Glomerular visceral epithelial cell (primary cell): ENCODE data around the gene KCNN4.
"Not testable (repeated sequence)": the region's sequence is repeated elsewhere in the genome, so short reads cannot be mapped to it uniquely, and the experiment has no call there.

ENCODE experiments used
- DNase-seq: peaks from one replicate; pipeline ENCODE4 v3.0.0-alpha.2; 2016; ENCODE audit errors: extremely low spot score

Gene KCNN4

DNA sequence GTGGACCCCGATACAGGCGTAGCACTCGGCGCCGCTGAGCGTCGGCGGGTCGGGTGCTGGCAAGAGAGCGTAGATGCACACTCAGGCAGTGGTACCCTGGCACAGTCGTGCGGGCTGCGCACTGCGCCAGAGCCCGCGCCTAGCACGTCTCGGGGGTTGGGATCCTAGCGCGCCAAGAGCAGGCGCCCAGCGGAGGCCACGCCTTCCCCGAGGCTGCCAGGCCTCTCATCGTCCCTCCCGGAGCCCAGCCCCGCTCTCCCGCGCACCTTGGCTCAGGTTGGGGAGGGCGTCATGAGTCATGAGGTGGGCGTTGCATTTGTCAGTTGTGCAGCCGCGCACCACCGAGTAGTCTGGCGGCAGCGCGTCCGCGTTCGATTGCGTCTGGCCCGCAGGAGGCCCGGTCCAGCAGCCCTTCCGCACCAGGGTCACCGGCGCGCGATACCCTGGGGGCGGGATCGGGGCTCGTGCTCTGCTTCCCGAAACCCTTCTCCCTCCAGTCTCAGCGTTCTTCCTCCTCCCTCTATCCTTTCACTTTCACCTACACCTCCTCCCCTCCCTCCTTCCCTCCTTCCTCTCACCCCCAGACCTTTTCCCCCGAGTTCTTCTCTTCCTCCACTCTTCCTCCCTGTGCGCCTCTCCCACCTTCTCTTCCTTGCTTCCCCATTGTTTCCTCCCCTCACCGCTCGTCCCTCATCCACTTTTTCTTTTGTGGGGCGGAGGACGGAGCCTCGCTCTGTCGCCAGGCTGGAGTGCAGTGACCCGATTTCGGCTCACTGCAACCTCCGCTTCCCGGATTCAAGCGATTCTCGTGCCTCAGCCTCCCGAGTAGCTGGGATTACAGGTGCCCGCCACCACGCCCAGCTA lies 18.0 kb upstream of the KCNN4 start:
- DNase-seq: peak; percentile 41

DNA sequence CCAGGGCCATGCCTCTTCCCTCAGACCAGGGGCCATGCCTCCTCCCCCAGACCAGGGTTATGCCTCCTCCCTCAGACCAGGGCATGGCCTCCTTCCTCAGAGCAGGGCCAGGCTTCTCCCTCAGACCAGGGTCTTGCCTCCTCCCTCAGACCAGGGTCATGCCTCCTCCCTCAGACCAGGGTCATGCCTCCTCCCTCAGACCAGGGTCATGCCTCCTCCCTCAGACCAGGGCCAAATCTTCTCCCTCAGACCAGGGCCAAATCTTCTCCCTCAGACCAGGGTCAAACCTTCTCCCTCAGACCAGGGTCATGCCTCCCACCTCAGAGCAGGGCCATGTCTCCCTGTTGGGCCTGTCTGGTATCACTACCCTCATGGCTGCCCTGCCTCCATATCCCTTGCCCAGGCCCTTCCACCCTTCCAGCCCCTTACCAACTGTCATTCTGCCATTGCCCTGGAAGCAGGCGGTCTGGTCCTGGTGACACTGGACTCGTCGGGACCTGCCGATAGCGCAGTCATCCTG lies 17.3 kb upstream of the KCNN4 start:
- no peak for DNase-seq

- no peak for DNase-seq
Observed at GRCh38 chr19:43797556-43797955, 16.8 kb upstream of the KCNN4 start.

DNA sequence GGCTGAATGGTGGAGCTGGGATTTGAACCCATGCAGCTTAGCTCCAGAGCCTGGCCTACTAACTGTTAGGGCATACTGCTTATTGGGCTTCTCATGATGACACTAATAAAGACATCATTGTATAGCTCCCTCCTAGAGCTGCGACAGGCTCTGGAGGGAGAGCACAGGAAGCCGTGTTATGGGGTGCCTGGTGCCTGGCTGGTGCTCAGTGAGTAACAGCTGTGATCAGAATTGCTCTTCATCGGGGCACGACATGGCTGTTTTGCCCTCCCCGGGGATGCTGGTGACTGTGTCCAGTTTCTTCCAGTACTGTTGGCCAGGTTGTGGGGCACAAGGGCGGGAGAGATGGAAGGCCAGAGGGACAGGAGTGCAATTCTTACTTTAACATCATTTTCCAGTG lies 16.3 kb upstream of the KCNN4 start:
- DNase-seq: no peak

DNA sequence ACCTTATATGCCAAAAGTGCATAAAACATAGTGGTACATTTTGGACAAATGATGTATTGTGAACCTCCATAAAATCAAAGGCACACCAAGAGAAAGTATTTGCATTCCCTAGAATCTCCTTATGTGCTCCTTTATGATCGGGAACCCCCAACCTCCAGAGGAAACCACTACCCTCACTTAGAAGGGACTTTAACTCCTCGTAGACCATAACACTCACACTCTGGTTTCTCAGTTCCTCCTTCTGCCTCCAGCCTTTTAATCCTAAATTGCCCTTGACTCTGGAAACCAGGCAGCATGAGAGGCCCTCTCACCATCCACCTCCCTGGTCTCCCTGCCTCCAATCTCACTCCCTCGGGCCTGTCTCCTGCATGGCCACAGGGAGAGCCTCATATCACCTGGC lies 9.8 kb upstream of the KCNN4 start:
- no peak for DNase-seq

DNA sequence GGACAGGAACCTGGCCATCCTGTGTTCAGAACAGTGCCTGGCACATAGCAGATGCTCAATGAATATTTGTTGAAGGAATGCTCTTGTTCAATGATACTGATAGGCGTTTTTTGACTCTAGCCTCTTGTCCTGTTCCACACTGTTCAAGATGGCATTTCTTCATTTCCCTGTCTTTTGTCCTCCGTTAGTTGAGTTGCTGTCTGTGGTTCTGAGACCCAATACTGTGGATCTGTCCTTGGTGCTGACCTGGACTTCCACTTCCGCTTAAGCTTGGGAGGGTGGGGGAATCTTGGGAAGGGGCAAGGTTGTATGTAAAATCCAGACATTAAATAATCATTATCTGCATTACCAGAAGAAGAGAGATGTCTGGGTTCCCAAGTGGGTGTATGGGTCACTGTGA lies 8.3 kb upstream of the KCNN4 start:
- DNase-seq: peak; percentile 35

DNA sequence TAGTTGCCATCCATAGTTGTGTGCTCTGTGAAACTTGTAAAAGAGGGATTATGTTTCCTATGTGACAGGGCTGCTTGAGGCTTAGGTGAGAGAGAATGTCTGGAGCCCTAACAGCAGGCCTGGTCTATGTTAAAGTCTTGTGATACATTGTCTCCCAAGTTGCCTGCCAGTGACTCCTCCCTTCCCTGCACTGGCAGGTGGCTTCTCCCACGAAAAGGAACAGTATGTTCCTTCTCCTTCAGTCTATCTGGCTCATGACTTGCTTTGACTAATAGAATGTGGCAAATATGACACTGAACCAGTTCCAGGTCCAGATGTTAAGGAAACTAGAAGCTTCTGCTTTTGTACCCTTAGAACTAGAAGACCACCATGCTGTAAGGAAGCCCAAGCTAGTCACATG lies 5.9 kb upstream of the KCNN4 start:
- DNase-seq: no peak

DNA sequence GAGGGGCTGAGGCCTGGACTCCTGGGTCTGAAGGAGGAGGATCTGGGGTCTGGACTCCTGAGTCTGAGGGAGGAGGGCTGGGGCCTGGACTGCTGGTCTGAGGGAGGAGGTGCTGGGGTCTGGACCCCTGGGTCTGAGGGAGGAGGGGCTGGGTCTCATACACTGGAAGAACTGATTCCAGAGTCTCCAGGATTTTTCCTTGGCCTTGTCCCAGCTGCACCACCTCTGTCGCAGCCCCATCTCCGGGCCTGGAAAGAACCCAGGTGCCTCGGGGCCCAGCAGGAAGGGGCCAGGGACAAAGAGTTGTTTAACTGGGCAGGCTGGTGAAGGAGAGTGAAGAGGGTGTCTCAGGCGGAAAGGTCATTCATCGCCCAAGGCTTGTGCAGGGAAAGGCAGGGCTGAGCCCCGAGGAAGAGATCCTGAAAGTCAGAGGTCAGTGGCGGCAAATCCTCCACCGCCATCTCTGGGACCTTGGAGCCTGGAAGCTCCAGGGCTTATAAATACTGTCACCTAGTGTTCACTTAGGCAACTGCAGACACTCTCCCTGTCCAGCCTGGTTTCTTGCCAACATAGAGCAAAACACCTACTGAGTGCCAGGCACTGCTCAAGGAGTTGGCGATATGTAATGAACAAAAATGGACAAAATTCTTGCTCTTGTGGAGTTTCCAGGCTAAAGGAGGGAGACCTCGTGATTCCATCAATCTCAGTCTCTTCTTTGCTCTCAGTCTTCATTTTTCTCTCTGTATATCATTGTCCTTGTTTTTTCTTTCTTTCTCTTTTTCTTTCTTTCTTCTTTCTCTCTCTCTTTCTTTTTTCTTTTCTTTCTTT lies 4.4 kb upstream of the KCNN4 start:
- peak; percentile 75 for DNase-seq

- DNase-seq: peak; percentile 86
Observed at GRCh38 chr19:43784241-43784980, 3.6 kb upstream of the KCNN4 start.

GRCh38 chr19:43783636-43784035 lies 2.9 kb upstream of the KCNN4 start:
- no peak for DNase-seq

DNA sequence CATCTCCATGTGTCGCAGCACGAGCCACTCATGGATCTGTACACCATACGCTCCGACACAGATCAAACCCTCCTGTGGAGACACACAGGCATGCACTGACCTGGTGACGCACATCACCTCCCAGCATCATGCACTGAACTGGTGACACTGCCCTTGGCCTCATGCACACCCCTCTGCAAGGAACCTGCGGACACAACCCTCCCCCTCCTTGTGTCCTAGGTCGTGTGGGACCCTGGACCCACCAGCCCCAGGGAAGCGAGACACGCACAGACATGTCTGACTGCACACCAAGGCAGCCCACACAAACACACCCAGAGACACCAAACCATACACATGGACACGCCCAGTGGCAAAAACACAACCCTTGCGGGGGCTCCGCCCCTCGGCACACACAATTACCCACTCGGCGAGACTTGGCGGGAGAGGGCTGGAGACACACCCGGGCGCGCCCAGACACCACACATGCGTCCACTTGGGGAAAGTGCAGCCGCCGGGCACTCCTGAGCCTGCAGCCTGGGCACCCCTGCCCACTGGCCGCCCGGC lies 2.0 kb upstream of the KCNN4 start:
- no peak for DNase-seq

DNA sequence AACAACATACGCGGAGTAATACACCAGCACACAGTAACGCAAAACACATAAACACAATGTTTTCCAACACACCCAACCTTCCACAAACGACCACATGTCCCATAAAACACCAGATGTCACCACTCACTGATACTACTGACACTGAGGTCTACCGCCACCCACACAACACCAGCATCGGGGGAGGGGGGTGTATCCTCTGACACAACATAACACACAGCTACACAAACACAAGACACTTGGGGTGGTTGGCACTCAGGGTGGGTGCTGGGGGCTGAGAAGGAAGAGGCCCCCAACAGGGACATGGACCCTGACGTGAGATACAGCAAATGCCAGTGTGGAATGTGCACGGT lies 1.5 kb upstream of the KCNN4 start:
- no peak for DNase-seq

- no peak for DNase-seq
Observed at GRCh38 chr19:43781630-43782310, 997 bp upstream of the KCNN4 start.

DNA sequence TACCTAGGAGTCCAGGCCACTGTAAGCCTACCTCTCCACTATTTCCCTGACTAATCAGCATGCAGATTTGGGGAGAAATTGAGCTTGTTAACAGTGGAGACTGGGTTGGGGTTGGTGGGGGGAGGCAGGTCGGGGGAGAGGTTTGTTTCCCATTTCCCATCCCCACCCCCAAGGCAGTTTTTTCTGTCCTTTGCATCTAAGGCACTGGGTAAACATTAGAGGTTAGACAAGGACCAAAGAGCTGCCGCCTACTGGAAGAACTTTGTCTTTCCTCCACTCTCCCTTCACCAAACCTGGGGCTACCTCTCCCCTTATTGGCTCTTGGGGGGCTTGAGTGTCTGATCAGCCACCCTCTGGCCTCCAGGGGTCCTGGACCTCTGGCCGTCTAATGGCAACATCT lies 953 bp downstream of the KCNN4 start:
- DNase-seq: no peak

GRCh38 chr19:43779147-43779819 lies 1.5 kb downstream of the KCNN4 start:
- no peak for DNase-seq

GRCh38 chr19:43778651-43779050 lies 2.1 kb downstream of the KCNN4 start:
- no peak for DNase-seq

DNA sequence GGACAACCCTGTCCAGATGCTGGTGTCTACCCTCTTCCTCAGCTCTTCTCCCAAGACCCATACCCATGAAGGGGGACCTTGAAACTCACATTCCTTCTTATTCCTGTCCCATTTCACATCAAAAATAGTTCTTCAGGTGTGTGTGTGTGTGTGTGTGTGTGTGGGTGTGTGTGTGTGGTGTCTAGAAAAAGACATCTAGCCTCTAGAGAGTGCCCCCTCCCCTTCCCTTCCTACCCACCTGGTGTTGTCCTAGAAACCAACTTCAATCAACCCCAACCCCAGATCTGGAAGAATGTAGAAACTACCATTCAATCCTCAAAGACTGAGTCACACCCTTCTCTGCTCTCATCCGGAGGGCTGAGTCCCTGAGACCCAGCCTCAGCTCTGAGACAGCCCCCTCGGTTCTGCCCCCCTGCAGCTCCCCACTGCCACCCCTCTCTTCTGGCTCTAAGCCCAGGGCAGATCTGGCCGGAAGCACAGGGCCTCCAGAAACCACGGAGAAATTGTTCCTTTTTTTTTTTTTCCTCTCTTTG lies 3.5 kb downstream of the KCNN4 start:
- DNase-seq: peak; percentile 87

- no peak for DNase-seq
Observed at GRCh38 chr19:43776286-43776685, 4.5 kb downstream of the KCNN4 start.

- DNase-seq: no peak
Observed at GRCh38 chr19:43775299-43775890, 5.4 kb downstream of the KCNN4 start.

DNA sequence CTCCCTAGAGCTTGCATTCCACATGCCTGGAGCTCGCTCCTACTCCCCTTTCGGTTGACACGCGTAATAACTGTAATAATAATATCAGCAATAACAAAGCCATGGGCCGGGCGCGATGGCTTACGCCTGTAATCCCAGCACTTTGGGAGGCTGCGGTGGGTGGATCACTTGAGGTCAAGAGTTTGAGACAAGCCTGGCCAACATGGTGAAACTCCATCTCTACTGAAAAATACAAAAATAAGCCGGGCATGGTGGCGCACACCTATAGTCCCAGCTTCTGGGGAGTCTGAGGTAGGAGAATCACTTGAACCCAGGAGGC lies 5.9 kb downstream of the KCNN4 start:
- not testable (repeated sequence) for DNase-seq
